Mucosa of descending colon (tissue), 3 donors: ENCODE data around the gene VWA8. TPM values are rescaled to one million over a fixed set of nuclear protein-coding genes. Genes with fewer than 3 reads are reported as not detected.

Experiments used
- ATAC-seq: fragments of 200-7000 bp; cut with Tn5 transposase; one replicate; pipeline ENCODE4 v1.9.1; 2020; ENCODE audit warnings: mild to moderate bottlenecking, moderate library complexity
- DNase-seq, 3 donors: peaks; one replicate each; pipeline ENCODE4 v3.0.0-alpha.2; 2020
- H3K36me3 ChIP-seq: fragments of 200-600 bp; one replicate; pipeline ENCODE4 v1.8.0; 2021; ENCODE audit warnings: low read depth, mild to moderate bottlenecking
- H3K4me1 ChIP-seq: fragments of 200-600 bp; one replicate; pipeline ENCODE4 v1.8.0; 2021; ENCODE audit warnings: low read depth, mild to moderate bottlenecking
- H3K4me3 ChIP-seq: fragments of 200-600 bp; one replicate; pipeline ENCODE4 v1.8.0; 2021; ENCODE audit warnings: mild to moderate bottlenecking
- H3K9me3 ChIP-seq: fragments of 200-600 bp; one replicate; pipeline ENCODE4 v1.8.0; 2021; ENCODE audit warnings: mild to moderate bottlenecking
- CTCF ChIP-seq: fragments of 200-600 bp; IDR thresholded peaks from one replicate; pipeline ENCODE4 v1.8.0; 2022; ENCODE audit warnings: antibody characterized with exemption, mild to moderate bottlenecking
- intact Hi-C, 2 donors: fragments of 100-400 bp; cut with DNase I in 1 of 2; cut with micrococcal nuclease in 1 of 2; formaldehyde crosslinking; loops; one replicate each; pipeline versions ENCODE4 v1.11.0 to v1.11.1; 2022; cut with DNase I, micrococcal nuclease
- total RNA-seq, 3 donors: library from RNA; stranded (reverse); fragmentation: NEBNext Ultra II Directional in 2 of 3; extraction: Animal tissue kit (Norgen Biotek cat#: 25700) in 2 of 3; gene quantifications; one replicate each; pipeline versions ENCODE4 v1.2.1 to v1.2.4, GENCODE V29; 2021 to 2023
- donor health status: DM: no; HTN: no; CAD: no; lungs with moderate emphysema.
- donor health status: DM: no; HTN: no; CAD: no.
- donor health status: DM: no; HTN: yes; CAD: no.

The VWA8 gene
- total RNA-seq, 3 donors from 2014 or later = 19.1 to 31.5 (median 27.0) TPM

GRCh38 chr13:41823476-41823875 is 137.4 kb downstream of the VWA8 start:
- intact Hi-C loops = no loop called here
- no peak for TF ChIP-seq CTCF
- ATAC-seq (no peak), DNase-seq (no peak)
- Histone ChIP-seq H3K4me3 (no peak overlapping the region), H3K36me3 (no peaks in the 10 kb centered on the region), H3K4me1 (no peaks in the 10 kb centered on the region), H3K9me3 (no peaks in the 10 kb centered on the region)

- no peak for TF ChIP-seq CTCF
- H3K4me1 ChIP-seq = no peaks in the 10 kb centered on the region
- H3K4me3 ChIP-seq = no peak overlapping the region
- DNase-seq = no peak
- H3K9me3 ChIP-seq = no peaks in the 10 kb centered on the region
- ATAC-seq = no peak
- intact Hi-C loops = no loop called here
- no peaks in the 10 kb centered on the region for H3K36me3 ChIP-seq
Measured at GRCh38 chr13:41822560-41822959, 138.3 kb downstream of the VWA8 start.

- no peaks in the 10 kb centered on the region for H3K9me3 ChIP-seq
- intact Hi-C loops = no loop called here
Measured at GRCh38 chr13:41821238-41821594, 139.7 kb downstream of the VWA8 start.

GRCh38 chr13:41820581-41821237 is 140.2 kb downstream of the VWA8 start:
- DNase-seq (no peak), ATAC-seq (no peak)
- no peaks in the 10 kb centered on the region for H3K4me1 ChIP-seq
- no peak overlapping the region for H3K4me3 ChIP-seq
- H3K36me3 ChIP-seq = no peaks in the 10 kb centered on the region
- intact Hi-C loops = no loop called here
- no peak for TF ChIP-seq CTCF
- H3K9me3 ChIP-seq = no peaks in the 10 kb centered on the region

More at GRCh38 chr13:41821238-41821594, 139.7 kb downstream of the VWA8 start:
- no peaks in the 10 kb centered on the region for H3K4me1 ChIP-seq
- no peak overlapping the region for H3K4me3 ChIP-seq
- H3K36me3 ChIP-seq = no peaks in the 10 kb centered on the region
- ATAC-seq (no peak), DNase-seq (no peak)
- no peak for TF ChIP-seq CTCF

GRCh38 chr13:41816057-41816456 is 144.9 kb downstream of the VWA8 start:
- no peak for TF ChIP-seq CTCF
- Histone ChIP-seq H3K4me3 (no peak overlapping the region), H3K36me3 (no peaks in the 10 kb centered on the region), H3K4me1 (no peaks in the 10 kb centered on the region), H3K9me3 (no peaks in the 10 kb centered on the region)
- DNase-seq = no peak
- intact Hi-C loops = no loop called here
- ATAC-seq = no peak

GRCh38 chr13:41813426-41813825 is 147.5 kb downstream of the VWA8 start:
- no peak for TF ChIP-seq CTCF
- Histone ChIP-seq H3K9me3 (no peaks in the 10 kb centered on the region), H3K36me3 (no peaks in the 10 kb centered on the region), H3K4me3 (no peak overlapping the region), H3K4me1 (no peaks in the 10 kb centered on the region)
- no peak for DNase-seq
- intact Hi-C loops = no loop called here
- no peak for ATAC-seq
